SKM-1 treated with dmso at 0.1 percent for 144 hours (cell line): Measurements from ENCODE around the gene TRIB2.

Source experiments
- DNase-seq: peaks from one replicate; lab custom pipeline; 2025; ENCODE audit not compliant: unreplicated experiment; lab: John Stamatoyannopoulos, UW

The TRIB2 gene

DNA sequence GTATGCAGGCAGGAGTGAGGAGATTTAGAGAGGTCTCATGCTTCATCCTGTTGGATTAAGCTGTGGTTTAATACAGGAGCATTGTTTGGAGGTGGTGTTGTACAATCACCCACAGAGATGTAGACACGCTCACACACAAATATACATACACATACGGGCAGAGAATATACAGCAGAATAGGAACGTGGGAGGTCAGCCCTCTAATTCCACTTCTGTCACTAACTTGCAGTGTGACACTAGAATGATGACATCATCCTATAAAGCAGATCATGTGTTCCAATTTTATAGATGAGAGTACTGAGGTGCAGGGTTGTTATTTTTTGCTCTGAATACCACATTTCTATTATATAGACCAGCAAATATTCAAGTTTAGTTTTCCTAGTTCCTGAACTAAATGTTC, 54.4 kb downstream of the TRIB2 start:
- no peak for DNase-seq

DNA sequence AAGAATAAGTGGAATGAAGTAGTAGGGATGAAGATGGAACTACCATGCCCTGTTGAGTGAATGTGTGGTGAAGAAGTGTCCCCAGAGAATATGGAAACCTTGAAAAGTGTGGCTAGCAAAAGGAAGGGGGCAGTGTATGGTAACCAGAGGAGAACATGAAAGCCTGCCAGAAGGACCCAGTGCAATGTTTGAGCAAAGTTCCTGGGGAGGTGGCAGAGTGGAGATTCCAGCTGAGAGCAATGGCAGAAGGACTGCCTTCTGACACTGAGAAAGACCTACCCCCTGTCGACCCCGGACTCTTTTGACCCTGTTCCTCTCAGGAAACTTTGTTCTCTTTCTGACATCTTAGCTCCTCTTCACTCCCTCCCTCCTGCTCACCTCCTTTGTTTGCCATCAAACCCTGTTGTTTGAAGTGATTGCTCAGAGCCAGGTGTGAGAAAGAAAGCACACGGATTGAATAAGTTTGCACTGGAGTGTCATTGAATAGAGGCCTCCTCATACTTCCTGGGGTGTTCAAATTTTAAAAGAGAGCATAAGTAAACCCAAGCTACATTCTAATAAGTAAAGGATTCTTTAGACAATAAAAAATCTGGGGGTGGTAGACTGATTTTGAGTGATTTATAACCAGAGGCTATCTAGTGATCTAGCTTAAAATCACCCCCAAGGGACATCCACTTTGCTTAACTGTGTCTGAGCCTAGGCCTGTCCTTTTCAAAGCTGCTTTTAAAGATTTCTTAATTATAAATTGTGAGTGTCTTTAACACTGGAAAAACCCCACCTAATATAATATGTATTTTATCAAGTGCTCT, 57.1 kb downstream of the TRIB2 start:
- DNase-seq, result no peak

DNA sequence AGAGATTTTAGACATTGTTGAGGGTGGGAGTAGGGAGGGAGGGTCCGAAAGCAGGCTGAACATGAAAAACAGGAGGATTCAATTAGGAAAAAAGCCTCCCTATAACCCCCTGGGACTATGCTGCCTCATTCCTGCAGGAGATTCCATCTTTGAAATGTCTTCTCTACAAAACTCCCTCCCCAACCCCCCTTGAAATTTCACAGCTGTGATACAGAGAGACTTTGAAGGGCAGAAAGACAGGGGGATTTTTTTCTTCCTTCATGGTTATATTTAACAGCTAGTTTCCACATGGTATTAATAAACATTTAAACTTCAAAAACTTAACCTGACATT, 57.6 kb downstream of the TRIB2 start:
- no peak for DNase-seq

DNA sequence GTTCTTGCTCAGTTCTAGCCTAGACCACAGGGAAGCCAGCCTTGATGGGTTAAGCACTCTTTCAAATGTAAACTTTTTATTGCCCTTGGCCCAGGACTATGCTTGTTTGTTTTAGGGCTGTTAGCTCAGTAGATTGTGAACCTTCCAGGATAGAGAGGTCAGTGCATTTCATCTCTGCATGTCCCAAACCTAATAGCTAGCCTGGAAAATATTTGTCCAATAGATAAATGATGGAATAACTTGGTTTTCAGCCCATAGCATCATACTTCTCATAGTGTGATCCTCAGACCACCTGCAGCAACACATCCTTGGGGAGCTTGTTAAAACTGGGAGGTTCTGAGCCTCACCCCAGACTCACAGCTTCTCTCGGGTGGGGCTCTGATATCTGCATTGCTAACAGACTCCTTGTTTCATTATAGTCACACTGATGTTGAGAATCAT, 59.8 kb downstream of the TRIB2 start:
- no peak for DNase-seq

DNA sequence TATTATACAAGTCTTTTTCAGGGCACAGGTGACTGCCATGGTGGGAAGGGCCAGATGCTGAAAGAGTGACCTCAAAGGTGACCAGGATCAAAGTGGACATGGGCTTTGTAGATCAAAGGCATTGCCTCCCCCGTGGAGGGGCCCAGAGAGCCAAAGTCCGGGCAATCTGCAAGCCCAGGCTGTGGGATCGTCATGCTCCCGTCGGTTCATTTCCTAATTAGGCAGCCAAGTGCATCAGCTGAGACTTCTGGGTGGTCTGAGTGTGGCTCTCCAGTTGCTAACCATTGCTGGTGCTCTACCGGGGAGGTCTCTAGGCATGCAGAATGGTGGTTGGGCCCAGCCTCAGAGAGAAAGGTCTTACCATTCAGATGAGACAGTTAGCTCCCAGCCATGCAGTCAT, 61.6 kb downstream of the TRIB2 start:
- DNase-seq, result no peak

DNA sequence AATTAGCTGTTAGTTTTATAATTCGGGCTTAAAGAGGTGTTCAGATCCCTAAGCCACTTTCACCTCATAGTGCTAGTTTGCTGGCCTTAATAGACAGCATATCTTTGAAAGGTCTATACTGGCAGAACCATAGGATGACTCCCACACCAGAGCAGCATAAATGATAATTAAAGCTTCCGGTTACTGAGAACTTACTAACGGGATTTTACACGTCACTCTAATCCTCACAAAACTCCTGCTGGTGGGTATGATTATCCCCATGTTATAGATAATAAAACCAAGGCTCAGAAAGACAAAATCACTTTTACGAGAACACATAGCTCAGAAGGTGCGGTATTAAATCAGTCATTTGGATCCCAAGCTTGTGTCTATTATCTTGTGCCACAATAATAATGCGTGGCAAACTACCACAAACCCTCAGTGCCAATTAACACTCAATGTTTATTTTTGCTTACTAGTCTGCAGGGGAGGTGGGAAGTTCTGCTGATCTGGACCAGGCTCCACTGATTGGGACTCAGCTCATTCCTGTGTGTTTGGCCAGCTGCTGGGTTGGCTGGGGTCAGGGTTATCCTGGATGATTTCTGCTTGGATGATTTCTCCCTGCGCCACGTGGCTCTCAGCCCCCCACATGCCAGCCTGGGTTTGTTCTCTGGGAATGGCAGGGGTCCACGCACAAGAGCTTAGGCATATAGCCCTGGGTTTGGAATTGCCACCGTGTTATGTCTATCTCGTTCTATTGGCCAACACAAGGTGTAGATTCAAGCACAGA, 62.3 kb downstream of the TRIB2 start:
- no peak for DNase-seq

DNA sequence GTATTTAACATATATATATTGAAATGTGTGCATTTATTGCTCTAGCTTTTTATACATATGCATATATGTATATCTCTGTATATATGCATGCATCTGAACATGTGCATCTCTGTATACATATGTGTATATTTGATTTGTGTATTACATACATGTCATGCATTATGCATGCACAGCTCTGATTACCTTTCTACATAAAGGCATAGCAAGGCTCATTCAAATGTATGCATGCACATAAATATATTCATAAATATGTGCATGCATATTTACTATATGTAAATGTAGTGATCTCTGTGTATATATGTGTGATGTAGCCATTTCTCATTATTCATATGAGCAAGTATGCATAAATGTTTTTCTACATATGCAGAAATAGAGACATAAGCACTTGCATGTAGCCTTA, 64.6 kb downstream of the TRIB2 start:
- no peak for DNase-seq

DNA sequence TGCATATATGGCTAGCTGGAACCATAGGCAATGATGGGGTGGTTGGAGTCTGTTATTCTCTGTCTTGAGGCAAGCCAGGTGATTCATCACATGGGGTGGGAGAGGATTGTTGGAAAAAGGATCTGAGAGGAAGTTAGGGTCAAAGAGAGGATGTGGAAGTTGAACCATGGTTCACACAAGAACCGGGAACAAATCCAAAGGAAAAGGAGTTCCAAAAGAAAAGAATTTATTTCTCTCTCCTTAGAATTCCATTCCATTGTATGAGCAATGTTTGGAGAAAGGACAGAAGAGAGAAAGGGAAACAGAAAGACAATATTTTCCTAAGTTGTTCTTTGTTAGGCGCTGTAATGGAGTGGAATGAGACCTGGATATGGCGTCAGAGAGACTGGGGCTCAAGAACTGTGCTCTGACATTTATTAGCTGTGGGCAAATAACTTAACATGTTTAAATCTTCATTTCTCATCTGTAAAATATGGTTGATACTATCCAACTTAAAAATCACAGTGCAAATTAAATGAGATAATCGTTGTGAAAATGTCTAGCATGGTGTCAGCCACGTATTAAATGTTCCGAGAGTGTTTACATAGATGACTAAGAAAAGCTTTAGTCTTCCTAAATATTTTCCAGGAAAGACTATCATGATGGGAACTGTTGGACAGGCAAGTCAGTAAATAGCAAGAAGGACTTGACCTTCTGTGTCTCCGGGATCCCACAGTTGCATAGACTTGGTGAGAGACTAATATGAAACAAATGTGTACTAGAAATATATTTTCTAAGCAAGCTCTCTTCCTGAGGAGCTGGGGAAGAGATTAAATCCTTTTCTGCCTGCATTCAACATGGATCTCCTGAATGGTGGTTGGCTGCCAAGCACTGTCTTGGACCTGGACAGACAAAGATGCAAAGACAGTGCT, 71.4 kb downstream of the TRIB2 start:
- DNase-seq, result no peak

DNA sequence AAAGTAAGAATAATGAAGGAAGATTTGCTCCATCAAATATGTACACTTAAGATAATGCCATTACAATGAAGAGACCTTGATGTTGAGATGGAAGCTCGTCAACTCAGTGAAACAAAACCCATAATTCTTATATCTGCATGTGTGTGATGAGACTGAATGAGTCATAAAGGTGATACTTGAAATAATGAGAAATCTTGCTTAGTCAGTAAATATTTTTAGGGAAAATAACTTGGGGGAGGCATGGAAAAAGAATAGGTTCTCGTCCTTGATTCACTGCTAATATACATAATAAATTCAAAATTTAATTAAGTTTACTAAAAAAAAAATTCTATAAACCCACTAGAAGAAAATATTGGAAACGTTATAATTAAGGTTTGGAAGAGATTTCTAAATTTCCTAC, 75.2 kb downstream of the TRIB2 start:
- no peak for DNase-seq
